GM18951 (cell line): ENCODE results near the gene TUBB.
"Not testable (repeated sequence)": the region's sequence is repeated elsewhere in the genome, so short reads cannot be mapped to it uniquely, and the experiment has no call there.

Source experiments
- POLR2A ChIP-seq: IDR thresholded peaks from 4 replicates; pipeline ENCODE4 v1.6.1; 2011; ENCODE audit warnings: mild to moderate bottlenecking; ENCODE audit not compliant: insufficient read length, insufficient read depth; ENCODE audit errors: extremely low read depth
- in situ Hi-C: fragments of 300-500 bp; cut with MboI; formaldehyde crosslinking; loops from one replicate; pipeline ENCODE4 v1.12.0; 2022; ENCODE audit warnings: low sequenced_read_pairs, mixed read lengths, inconsistent platforms; ENCODE audit not compliant: unreplicated experiment

Gene TUBB

DNA sequence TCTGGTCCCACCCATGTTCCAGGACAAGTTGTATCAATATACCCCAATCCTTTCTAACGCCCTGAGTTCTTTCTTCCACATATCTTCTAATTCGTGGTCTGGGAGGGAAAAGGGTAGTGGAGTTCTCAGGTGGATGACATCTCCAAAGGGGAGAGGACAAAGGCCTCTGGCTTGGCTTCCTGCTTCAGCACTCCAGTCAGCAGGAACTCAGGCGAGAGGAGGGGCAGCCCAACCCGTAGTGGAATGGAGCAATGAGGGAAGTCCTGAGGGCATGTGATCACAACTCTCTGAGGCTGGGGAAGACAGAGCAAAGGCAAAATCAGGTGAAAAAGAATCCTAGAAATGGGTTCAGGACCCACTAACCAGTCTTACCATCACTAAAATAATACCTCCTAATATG, 19.8 kb upstream of the TUBB start:
- in situ Hi-C loops: no loop called here
- no peak for TF ChIP-seq POLR2A

DNA sequence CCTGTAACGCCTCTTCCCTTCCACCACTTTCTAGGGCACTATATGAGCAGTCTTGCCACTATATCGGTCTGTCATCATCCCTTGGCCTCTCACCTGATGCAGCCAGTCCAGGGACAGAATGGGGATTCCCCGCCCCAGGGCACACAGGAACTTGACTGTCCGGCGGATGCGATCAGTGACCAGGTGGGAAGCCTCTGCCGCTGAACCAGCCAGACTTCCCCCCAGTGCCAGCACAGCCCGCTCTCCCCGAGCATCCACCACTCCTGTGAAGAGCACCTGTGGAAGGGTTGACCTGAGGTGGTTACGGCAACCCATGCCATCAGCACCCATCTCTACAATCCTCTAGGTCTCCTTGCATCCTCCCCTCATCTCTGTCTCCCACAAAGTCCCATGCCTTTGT, 17.1 kb upstream of the TUBB start:
- in situ Hi-C loops: no loop called here
- TF ChIP-seq POLR2A: no peak

DNA sequence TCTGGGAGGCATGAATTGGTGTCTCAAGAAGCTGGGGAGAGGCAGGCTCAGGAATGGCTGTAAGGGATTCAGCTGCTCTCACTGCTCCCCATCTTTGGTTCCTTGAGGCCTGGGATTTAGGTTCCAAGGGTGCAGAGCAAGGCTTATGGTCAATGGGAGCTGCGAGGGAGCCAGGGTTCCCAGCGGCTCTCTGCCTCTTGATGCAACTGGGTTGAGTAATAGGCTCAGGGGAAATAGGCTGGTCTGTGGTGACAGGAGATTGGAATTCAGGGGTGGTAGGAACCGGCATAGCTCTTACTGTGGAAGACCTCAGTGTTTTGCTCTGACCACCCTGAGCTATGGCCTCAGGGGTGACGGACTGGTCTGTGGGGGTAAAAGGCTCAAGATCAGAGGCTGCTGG, 16.3 kb upstream of the TUBB start:
- in situ Hi-C loops: no loop called here

GRCh38 chr6:30705620-30706019, 14.5 kb upstream of the TUBB start:
- no peak for TF ChIP-seq POLR2A
- in situ Hi-C loops: no loop called here

More for the DNA sequence above, 16.3 kb upstream of the TUBB start:
- no peak for TF ChIP-seq POLR2A

- in situ Hi-C loops: no loop called here
- no peak for TF ChIP-seq POLR2A
Measured at GRCh38 chr6:30707281-30707850, 12.8 kb upstream of the TUBB start.

GRCh38 chr6:30709101-30709868, 10.9 kb upstream of the TUBB start:
- in situ Hi-C loops: no loop called here
- TF ChIP-seq POLR2A: no peak

DNA sequence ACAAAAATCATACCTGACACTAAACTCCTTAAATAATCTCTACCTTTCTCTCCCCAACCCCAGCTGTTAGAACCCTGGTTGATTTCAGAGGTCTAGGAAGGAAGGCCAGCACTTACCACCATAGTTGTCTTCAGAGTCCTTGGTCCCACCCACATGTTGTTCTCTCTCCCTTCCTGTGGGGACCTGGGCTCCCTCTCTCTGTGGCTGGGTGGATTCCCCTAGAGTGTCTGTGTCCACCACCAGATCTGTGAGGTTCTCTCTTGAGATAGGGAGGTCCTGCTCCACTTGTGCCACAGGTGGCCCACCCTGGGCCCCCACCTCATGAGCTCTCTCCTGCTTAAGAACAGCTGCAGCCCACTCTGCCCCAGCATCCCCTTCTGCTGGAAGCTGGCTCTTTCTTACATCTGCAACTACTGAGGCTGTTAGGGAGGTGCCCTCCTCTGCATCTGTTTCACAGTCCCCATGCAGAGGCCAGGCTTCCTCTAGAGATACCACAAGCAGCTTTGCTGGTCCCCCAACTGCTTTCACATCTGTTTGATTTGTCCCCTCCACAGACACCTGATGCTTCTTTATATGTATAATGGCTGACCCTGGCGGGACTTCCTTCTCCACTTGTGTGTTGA, 8.3 kb upstream of the TUBB start:
- TF ChIP-seq POLR2A: no peak
- in situ Hi-C loops: no loop called here

- no peak for TF ChIP-seq POLR2A
Measured at GRCh38 chr6:30712441-30712945, 7.7 kb upstream of the TUBB start.

GRCh38 chr6:30714263-30714662, 5.9 kb upstream of the TUBB start:
- in situ Hi-C loops: no loop called here
- TF ChIP-seq POLR2A: no peak

More at GRCh38 chr6:30712441-30712945, 7.7 kb upstream of the TUBB start:
- in situ Hi-C loops: no loop called here

DNA sequence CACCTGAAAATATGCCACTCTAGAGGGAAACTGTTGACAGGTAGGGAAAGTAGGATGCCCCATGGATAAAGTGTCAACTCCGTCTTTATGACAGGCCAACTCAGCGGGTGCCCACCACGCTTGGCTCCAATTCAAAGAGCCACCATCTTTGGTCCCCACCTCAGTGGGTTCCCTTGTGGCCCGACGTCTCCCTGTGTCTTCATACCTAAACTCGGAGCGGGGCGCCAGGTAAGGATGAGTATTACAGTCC, 3.3 kb upstream of the TUBB start:
- in situ Hi-C loops: no loop called here

GRCh38 chr6:30717129-30717844, 2.9 kb upstream of the TUBB start, which contains the start of gene MDC1:
Gene MDC1 (minus strand): TSS chr6:30717281. CDS start chr6:30715175, 2,106 bp downstream.
- TF ChIP-seq POLR2A: peak; percentile 89
- in situ Hi-C loops: no loop called here

More for the DNA sequence above, 3.3 kb upstream of the TUBB start:
- TF ChIP-seq POLR2A: no peak

- in situ Hi-C loops: not testable (repeated sequence)
Measured at GRCh38 chr6:30717845-30718720, 2.1 kb upstream of the TUBB start.

DNA sequence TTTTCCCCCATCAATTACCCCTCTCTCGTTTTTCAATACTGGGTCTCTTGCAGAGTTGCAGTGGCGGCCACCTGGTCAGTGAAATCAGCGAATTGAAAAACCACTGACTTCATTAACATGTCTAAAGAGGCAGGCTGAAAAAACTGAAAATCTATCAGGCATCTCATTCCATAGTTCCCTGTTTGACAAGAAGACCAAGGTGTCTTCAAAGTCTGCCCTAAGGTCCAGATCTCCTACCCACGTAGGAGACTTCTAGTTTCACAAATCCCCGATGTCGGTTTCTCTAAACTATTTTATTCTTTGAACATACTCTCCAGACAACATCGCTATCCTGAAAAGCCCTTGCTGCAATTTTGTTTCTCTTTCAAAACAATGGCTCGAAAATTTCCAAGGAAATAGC, 796 bp upstream of the TUBB start:
- TF ChIP-seq POLR2A: peak; percentile 19
- in situ Hi-C loops: no loop called here

- TF ChIP-seq POLR2A: peak; percentile 36
- in situ Hi-C loops: no loop called here
Measured at GRCh38 chr6:30720738-30721197, 616 bp downstream of the TUBB start.
